HG03108 (cell line): ENCODE results near the gene GDPD4.

ENCODE experiments used
- ATAC-seq: cut with Tn5 transposase; IDR thresholded peaks from one replicate; pipeline ENCODE4 v1.9.1; 2021; ENCODE audit warnings: moderate library complexity; ENCODE audit not compliant: unreplicated experiment

The GDPD4 gene

DNA sequence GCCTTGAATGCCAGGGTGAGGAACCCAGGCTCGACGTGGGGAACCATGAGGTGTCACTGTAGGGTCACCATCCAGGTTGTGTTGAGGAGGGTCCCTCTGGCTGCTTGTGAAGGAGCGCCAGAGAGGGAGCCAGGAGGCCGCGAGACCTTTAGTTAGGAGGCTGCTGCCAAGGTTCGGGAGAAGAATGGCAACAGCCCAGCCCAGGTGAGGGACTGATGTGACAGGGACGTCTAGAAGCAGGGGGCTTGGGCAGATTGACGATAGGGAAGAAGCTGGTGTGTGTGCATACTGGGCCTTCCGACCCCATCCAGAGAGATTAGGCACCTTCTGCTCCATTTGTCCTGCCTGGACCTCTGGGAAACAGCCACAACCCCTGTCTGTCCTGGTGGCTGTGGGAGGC lies 124.5 kb downstream of the GDPD4 start:
- no peak for ATAC-seq

DNA sequence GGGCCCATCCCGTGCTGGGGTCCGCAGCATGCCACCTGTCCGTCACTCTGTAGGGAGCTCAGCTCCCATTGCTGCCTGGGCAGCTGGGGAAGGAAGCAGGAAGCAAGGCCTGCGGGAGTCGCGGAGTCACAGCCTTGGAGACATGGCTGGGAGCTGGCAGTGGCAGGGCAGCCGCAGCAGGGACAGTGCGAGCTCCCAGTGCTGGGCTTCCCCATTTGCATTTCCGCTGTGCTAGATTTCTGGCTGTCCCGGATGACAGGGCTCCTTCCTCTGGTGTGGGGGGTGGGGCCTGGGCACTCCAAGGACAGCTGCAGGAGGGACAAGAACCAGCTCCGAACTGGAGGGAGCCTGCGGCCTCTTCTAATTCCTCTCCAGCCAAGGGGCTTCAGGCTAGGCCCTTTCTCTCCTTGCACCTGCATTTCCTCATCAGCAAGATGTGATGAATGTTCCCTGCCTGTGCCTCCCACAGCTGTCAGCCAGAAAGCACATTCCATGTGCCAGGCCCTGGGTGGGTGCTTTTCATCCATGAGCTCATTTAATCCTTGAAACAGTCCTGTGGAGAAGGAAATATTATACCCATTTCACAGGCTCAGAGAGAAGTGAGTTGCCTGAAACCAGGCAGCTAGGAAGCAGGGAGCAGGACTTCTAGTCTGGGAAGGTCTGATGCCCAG lies 125.5 kb downstream of the GDPD4 start:
- ATAC-seq: no peak

DNA sequence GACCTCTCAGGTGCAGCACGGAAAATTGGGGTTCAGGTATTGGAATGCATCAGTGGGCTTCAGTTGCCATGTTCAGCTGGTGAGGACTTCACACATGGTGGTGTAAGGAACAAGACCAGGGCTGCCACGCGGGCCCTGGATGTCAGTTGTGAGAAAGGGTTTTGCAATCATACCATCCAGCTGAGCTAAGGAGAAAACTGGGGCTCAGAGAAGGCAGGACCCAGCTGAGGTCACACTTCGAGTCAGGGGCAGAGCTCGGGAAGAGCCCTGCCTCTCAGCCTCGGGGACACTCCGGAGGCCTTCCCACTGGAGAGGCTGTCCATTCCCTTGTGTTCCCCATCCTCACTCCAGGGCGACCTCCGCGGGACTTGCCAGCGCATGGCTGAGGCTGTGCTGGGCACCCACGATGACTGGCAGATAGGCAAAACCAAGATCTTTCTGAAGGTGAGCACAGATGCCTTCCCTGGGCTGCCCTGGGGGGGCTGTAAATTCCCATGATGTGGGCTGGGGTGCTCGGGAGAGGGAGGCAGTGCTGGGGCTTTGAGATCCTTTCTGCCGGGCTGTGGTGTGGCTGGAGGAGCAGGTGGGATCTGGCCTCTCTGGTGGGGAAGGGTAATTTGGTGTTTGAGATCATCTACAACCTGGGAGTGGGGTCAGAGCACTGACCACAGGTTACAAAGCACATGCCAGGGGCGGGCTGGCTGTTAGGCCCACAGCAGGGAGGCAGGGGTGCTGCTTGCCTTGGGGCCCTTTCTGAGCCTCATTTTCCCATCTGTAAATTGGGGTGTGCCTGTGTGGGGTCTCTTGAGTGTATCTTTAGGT lies 126.3 kb downstream of the GDPD4 start:
- ATAC-seq: no peak

- no peak for ATAC-seq
Measured at GRCh38 chr11:77174559-77174958, 126.9 kb downstream of the GDPD4 start.

- no peak for ATAC-seq
Measured at GRCh38 chr11:77173494-77173893, 128.0 kb downstream of the GDPD4 start.

GRCh38 chr11:77172666-77172982 lies 128.9 kb downstream of the GDPD4 start:
- no peak for ATAC-seq

GRCh38 chr11:77171885-77172665 lies 129.4 kb downstream of the GDPD4 start:
- ATAC-seq: no peak

DNA sequence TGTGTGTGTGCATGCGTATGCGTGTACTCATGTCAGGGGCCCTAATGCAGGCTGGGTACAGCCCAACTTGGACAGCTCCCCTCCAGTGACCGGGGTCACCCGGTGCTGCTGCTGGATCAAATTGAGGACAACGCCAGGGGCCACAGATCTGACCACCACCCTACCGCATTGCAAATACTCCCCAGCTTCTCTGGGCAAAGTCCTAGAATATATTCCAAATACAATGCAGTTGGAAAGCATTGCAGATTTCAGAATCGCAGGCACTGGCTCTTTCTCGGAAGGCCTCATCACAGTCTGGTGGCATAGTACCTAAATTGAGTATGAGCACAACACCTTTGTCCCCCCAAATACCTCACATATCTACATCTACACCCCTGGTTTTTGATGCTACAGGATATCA lies 130.2 kb downstream of the GDPD4 start:
- no peak for ATAC-seq

- no peak for ATAC-seq
Measured at GRCh38 chr11:77170107-77170506, 131.4 kb downstream of the GDPD4 start.

GRCh38 chr11:77167791-77168190 lies 133.7 kb downstream of the GDPD4 start:
- no peak for ATAC-seq

GRCh38 chr11:77167111-77167626 lies 134.3 kb downstream of the GDPD4 start:
- no peak for ATAC-seq
